A673 (cell line): ENCODE measurements around the gene DPYD. TPM values are rescaled to one million over a fixed set of nuclear protein-coding genes. Genes with fewer than 3 reads are reported as not detected.

Experiments
- BruUV-seq: library from RNA; stranded (reverse); fragments of 400-500 nt; replicated peaks from 2 replicates; lab custom pipeline; 2021; lab: Mats Ljungman, UMichigan
- CTCF ChIA-PET: fragments of 300-600 bp; sonication (Branson Sonifier 250); formaldehyde crosslinking; loops from one replicate; lab custom pipeline; 2022; ENCODE audit warnings: antibody characterized with exemption; lab: Charles Lee
- POLR2A ChIA-PET: fragments of 300-600 bp; sonication (Branson Sonifier 250); formaldehyde crosslinking; loops from one replicate; lab custom pipeline; 2022; ENCODE audit warnings: antibody characterized with exemption; ENCODE audit not compliant: low non-redundant PET; lab: Charles Lee
- DNase-seq: peaks from one replicate; pipeline ENCODE4 v3.0.0-alpha.2; 2015; ENCODE audit warnings: low spot score
- H3K27ac ChIP-seq: fragments of 200-600 bp; sonication (generic); 2 replicates; pipeline ENCODE4 v1.5.1; 2016; ENCODE audit warnings: mixed run types, low read depth, mild to moderate bottlenecking, mixed read lengths, antibody characterized with exemption, low read length; ENCODE audit not compliant: poor library complexity, severe bottlenecking
- H3K27me3 ChIP-seq: fragments of 200-600 bp; sonication (generic); replicated peaks from 2 replicates; pipeline ENCODE4 v1.6.1; 2017; ENCODE audit warnings: mixed run types, low read depth, mild to moderate bottlenecking, mixed read lengths, antibody characterized with exemption, low read length; ENCODE audit not compliant: insufficient read depth, poor library complexity
- H3K36me3 ChIP-seq: fragments of 200-600 bp; sonication (generic); 2 replicates; pipeline ENCODE4 v1.6.1; 2016; ENCODE audit warnings: mixed run types, mild to moderate bottlenecking, mixed read lengths, antibody characterized with exemption, low read length; ENCODE audit not compliant: insufficient read depth, poor library complexity, severe bottlenecking
- H3K4me1 ChIP-seq: fragments of 200-600 bp; sonication (generic); 2 replicates; pipeline ENCODE4 v1.6.1; 2017; ENCODE audit warnings: mixed run types, mild to moderate bottlenecking, mixed read lengths, antibody characterized with exemption, low read length; ENCODE audit not compliant: insufficient read depth, poor library complexity, severe bottlenecking
- H3K4me3 ChIP-seq: fragments of 200-600 bp; sonication (generic); 2 replicates; pipeline ENCODE4 v1.5.1; 2016; ENCODE audit warnings: low read depth, mixed run types, mild to moderate bottlenecking, mixed read lengths, low read length; ENCODE audit not compliant: poor library complexity, severe bottlenecking
- H3K9me3 ChIP-seq: fragments of 200-600 bp; sonication (generic); 2 replicates; pipeline ENCODE4 v1.6.1; 2016; ENCODE audit warnings: mixed run types, low read depth, mild to moderate bottlenecking, mixed read lengths, antibody characterized with exemption, low read length; ENCODE audit not compliant: poor library complexity, severe bottlenecking
- CTCF ChIP-seq: fragments of 300-800, 200-600 bp; sonication (generic); conservative IDR thresholded peaks from 2 replicates; pipeline ENCODE4 v1.5.1; 2017; ENCODE audit warnings: low read depth, mild to moderate bottlenecking, antibody characterized with exemption, low read length, moderate library complexity, mixed read lengths
- EZH2 ChIP-seq: fragments of 200-600 bp; sonication (generic); IDR thresholded peaks from 2 replicates; pipeline ENCODE4 v1.6.1; 2017; ENCODE audit warnings: borderline replicate concordance, low read depth, mild to moderate bottlenecking, mixed read lengths, antibody characterized with exemption, low read length; ENCODE audit not compliant: poor library complexity, severe bottlenecking
- intact Hi-C: fragments of 100-400 bp; cut with micrococcal nuclease; formaldehyde crosslinking; loops from one replicate; pipeline ENCODE4 v1.10.0; 2022; ENCODE audit not compliant: unreplicated experiment
- total RNA-seq: library from RNA; stranded (reverse); gene quantifications from 2 replicates; pipeline ENCODE4 v1.2.3, GENCODE V29; 2021

Gene DPYD
- total RNA-seq, 1 experiment from 2014 or later: 13.4 TPM

- ChIA-PET CTCF (no interaction called here), POLR2A (no interaction called here)
- intact Hi-C loops: no loop called here
- no peak overlapping the region for H3K4me3 ChIP-seq
- H3K4me1 ChIP-seq: peaks cover 5% of the 10 kb centered on the region
- no peaks in the 10 kb centered on the region for H3K9me3 ChIP-seq
- no peaks in the 10 kb centered on the region for H3K36me3 ChIP-seq
- H3K27me3 ChIP-seq: no peaks in the 10 kb centered on the region
- no peak for DNase-seq
- BruUV-seq: no TSS peak
- H3K27ac ChIP-seq: no peak overlapping the region
- TF ChIP-seq EZH2: no peak
- TF ChIP-seq CTCF: no peak
These were observed 842.0 kb downstream of the DPYD start for GRCh38 chr1:97078872-97079271.

DNA sequence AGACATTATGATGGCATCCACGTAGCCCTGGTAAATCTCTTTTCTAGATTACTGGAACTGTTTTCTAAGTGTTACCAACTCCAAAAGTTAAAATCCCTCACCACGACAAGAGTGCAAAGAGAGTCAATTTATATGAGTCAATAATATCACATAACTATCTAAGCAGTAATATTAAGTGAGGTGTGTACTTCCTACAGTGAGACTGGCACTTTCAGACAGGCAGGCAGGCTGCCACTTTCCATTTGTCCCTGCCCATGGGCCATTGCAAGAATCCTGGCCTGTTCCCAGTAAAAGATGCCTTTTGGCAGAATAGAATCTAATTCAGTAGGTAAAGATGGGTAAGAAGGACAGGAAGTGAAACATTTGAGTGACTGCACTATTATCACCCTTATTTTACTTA, 843.6 kb downstream of the DPYD start:
- intact Hi-C loops: no loop called here
- Histone ChIP-seq H3K36me3 (no peaks in the 10 kb centered on the region), H3K27me3 (no peaks in the 10 kb centered on the region), H3K9me3 (no peaks in the 10 kb centered on the region), H3K27ac (no peak overlapping the region), H3K4me3 (no peak overlapping the region), H3K4me1 (no peaks in the 10 kb centered on the region)
- DNase-seq: no peak
- ChIA-PET CTCF (no interaction called here), POLR2A (no interaction called here)
- BruUV-seq: no TSS peak
- no peak for TF ChIP-seq CTCF
- no peak for TF ChIP-seq EZH2

DNA sequence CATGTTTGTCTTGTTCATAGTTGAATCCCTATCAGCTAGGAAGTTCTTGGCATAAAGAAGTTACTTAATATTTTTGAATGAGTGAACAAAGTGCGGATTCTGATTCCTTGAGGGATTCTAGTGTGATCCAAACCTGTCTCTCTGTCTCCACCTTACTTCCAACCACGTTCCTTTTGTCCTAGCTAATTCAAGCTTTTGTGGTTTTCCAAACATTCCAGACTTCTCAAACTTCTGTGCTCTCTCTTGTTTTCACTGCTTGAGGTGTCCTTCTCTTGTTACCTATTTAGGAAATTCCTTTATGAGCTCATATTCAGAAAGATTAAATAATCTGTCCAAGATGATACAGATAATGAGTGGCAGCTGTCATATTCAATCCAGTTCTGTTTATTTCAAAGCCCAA, 846.1 kb downstream of the DPYD start:
- POLR2A ChIA-PET: no interaction called here
- CTCF ChIA-PET: no interaction called here

More for the DNA sequence above, 846.1 kb downstream of the DPYD start:
- Histone ChIP-seq H3K27me3 (no peaks in the 10 kb centered on the region), H3K36me3 (no peaks in the 10 kb centered on the region), H3K27ac (no peak overlapping the region), H3K4me3 (no peak overlapping the region), H3K9me3 (no peaks in the 10 kb centered on the region), H3K4me1 (no peaks in the 10 kb centered on the region)
- no TSS peak for BruUV-seq
- no peak for DNase-seq
- intact Hi-C loops: no loop called here
- TF ChIP-seq EZH2 (no peak), CTCF (no peak)
